HG03095 (cell line): ENCODE results near the gene ACE2.

Experiments
- ATAC-seq: cut with Tn5 transposase; IDR thresholded peaks from one replicate; pipeline ENCODE4 v1.9.1; 2021; ENCODE audit warnings: moderate library complexity; ENCODE audit not compliant: unreplicated experiment

Gene ACE2

GRCh38 chrX:15600745-15601144 lies at the start of gene ACE2:
Gene ACE2, minus strand, starts transcription at chrX:15600960. Its CDS starts 49 bp downstream, at chrX:15600911.
- ATAC-seq: no peak

GRCh38 chrX:15647510-15647909 lies 46.8 kb upstream of the ACE2 start:
- ATAC-seq: peak; percentile 59

- ATAC-seq: no peak
These were observed 45.8 kb upstream of the ACE2 start for GRCh38 chrX:15646543-15646942.

GRCh38 chrX:15646031-15646430 lies 45.3 kb upstream of the ACE2 start:
- no peak for ATAC-seq

DNA sequence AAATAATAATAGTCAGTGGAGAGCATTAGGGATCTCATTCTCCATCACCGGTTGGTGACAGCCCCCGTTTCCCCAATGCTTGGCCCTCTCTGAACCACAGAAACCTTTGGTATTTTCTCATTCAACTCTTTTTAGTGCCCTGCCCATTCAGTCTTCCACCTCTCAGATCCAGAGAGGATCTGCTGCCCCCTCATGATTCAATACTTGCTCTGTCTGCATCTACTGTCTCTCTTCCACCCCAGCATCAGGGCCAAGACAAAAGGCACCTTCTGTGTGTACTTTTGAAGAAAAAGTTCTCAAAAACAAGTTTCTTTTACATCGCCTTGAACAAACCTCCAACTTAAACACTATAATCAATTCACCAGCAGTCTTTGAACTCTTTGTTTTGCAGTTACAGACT lies 44.5 kb upstream of the ACE2 start:
- ATAC-seq: no peak

DNA sequence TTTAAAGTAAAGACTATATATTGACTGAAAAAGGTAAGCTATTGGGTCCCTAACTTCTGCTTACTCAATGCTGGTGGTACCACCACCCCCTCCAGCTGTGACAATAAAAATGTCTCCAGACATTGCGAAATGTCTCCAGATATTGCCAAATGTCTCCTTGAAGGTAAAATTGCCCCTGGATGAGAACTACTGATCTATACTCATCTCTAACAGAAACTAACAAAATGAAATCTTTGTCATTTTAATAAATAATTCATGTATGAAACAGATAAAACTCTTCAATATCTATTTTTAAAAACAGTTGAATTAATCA lies 43.8 kb upstream of the ACE2 start:
- no peak for ATAC-seq

- no peak for ATAC-seq
These were observed 43.2 kb upstream of the ACE2 start for GRCh38 chrX:15643786-15644559.

- ATAC-seq: no peak
These were observed 30.9 kb upstream of the ACE2 start for GRCh38 chrX:15631637-15632036.

- no peak for ATAC-seq
These were observed 22.3 kb upstream of the ACE2 start for GRCh38 chrX:15623054-15623453.

DNA sequence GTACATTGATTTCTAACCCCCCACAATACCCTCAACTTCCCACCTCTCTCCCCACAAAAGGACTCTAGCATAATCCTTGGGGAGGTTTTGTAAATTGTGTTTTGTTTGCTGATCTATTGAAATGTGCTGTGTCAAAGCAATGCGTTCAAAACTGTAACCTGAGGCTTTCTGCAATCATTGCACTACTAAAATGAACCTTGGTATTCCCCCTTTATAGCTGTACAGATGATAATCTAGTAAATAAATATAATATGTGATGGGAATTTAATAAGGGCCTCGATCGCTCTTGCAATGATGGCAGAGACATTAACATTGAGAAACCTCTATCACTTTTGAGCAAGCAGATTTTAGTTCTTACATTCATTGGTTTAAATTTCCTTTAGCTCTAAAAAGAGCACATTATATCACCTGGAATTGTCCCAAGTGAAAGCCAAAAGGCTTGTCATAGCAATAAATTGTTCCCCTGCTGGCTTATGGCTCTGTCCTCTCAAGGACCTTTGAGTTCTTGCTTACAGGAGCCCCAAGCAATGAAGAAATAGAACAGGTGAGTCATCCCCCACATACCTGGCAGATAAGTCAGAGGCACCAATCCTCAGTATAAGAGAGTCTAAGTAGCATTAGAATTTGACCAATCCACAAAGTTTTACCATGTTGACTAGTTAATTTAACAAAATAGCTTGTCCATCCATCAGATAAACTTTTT lies 18.4 kb upstream of the ACE2 start:
- ATAC-seq: no peak

DNA sequence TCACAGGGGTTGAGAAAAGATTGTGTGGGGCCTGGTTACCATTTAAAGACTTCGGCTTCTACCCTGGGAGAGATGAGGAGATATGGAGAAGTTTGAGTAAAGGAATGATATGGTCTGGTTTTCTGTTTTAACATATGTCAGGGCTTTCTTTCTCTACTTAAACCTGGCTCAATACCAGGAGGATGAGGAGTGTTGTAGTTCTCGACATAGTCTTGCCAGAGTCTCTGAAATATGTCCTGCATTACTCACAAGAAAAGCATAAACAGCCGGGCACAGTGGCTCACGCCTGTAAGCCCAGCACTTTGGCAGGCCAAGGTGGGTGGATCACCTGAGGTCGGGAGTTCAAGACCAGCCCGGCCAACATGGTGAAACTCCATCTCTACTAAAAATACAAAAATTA lies 16.4 kb upstream of the ACE2 start:
- no peak for ATAC-seq

DNA sequence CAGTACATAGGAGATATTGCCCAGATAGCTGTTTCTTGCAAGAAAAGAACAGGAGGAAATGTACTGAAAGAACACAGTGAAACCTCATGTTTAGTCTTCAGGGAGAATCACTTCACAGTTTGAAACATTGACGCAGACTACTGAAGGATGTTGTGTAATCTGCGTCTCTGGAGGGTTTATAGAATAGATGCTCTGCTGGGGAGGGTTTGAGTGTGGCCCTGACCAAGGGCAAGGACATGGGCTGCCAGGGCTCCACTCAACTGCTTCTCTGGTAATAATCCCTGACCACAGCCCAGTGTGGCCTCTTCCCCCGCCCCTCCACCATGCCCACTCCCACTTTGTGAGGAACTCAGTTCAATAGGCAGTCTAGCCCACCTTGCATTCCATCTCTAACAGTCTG lies 15.8 kb upstream of the ACE2 start:
- ATAC-seq: no peak

DNA sequence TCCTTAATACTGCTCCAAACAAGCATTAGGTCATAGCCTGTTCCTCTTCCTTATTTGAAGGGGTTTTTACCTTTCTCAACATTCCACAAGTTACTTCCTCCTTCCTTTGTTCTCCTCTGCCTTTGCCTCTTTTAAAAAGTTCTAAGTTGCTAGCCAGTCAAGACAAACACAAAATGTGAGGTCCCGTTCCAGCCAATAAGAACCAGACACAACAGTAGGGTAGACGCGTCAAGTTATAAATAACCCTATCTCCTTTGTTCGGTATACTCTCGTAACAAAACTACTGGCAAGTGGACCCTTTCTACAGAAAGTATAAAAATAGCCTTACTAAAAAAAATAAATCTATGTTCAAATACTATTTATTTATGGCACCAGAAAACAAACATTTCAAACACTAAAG lies 6.3 kb upstream of the ACE2 start:
- ATAC-seq: no peak

DNA sequence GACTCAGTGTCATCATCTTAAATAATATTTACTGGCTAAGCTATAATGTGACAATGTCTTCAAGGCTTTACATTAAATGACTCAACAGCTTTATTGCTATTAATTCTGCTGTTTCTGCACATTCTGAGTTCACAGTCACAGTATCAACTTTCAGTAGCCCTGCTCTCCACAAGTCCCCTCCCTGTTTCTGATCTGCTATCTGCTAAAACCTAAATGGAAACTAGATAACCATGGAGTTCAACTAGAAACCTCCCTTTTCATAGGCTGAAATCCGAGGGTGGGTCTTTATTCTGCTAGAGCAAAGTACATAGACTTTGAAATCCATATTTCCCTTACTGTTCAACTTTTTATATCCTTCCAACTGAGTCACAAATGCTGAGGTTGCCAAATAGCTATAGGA lies 5.4 kb upstream of the ACE2 start:
- ATAC-seq: no peak

GRCh38 chrX:15605226-15605625 lies 4.5 kb upstream of the ACE2 start:
- ATAC-seq: no peak

DNA sequence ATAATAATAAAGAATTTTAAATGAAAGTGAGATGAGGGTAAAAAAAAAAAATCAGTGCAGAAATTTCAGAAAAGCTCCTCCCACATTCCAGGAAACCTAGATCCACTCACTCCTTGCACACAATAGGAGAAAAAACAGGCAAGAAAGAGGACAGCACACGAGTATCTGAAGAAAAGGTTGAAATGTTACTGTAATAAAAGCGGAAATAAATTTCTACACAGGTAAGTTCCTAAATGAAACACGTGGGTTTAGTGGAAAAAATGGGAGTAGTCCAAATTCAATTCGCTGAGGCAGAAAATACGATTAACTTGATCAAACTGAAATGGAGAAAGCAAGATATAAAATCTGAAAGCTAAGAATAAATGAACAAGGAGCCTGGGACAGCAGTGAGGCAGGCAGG lies 2.0 kb upstream of the ACE2 start:
- ATAC-seq: no peak

DNA sequence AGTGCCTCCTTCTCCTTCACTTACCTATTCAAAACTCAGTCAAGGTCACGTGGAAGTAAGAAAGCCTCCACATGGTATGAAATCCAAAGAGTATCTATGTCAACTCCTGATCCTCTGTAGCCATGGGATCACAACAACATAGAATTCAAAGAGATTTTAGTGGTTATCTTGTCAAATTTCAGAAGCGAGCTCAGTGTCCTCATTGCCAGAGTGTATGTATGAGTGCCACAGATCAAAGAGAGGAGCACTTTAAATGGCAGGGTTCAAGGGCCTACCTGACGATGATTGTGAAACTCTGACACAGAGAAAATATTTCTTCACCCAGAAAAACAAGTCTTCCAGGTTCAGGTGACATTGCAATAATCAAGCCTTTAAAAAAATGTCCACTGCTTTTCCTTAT lies 1.2 kb upstream of the ACE2 start:
- ATAC-seq: no peak

DNA sequence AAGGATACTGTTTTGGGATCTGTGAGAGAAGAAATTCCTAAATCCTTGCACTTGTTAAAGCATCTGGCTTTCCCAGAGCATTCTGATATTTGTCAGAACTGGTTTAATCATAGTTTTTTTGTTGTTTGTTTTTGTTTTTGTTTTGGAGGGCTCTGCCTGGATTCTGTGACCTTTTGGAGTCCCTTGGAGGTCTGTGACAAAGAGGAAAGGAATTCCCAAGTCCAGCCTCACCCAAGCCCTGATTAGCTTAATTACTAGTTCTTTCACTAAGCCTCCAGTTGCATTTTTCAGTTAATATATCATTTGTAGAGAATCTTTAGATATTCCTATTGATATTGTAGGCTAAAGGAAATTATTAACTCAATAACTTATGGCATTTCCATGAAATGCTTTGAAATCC lies 711 bp downstream of the ACE2 start:
- ATAC-seq: no peak

- no peak for ATAC-seq
These were observed 1.3 kb downstream of the ACE2 start for GRCh38 chrX:15599461-15599860.

DNA sequence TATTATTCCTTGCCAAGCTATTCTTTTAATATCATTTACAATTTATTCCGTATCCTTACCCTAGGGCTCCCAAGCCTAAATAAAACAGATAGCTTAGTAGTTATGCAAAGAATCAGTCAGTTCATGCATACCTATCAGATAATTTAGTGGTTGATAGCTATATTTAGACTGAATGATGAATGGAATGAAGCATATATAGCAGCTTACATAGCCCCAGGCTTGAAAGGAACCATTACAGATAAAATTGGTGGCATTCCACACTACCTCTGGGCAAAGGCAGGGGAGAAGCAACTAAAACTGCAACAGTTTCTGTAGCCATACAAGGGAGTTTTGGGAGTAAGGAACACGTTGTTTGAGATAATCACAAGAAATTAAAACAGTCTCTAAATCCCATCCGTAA lies 2.7 kb downstream of the ACE2 start:
- ATAC-seq: no peak

GRCh38 chrX:15594371-15594770 lies 6.4 kb downstream of the ACE2 start:
- no peak for ATAC-seq

- ATAC-seq: no peak
These were observed 20.7 kb downstream of the ACE2 start for GRCh38 chrX:15579778-15580747.
